OCI-LY1 (cell line): ENCODE data around the gene GAS2L3.

Experiments used
- H2AFZ ChIP-seq: fragments of 200-600 bp; sonication (generic), shearing (Covaris generic); 2 replicates; pipeline ENCODE4 v1.6.0; 2014; ENCODE audit warnings: antibody characterized with exemption, mild to moderate bottlenecking, low read length
- H3F3A ChIP-seq: fragments of 200-600 bp; sonication (generic), shearing (Covaris generic); 2 replicates; pipeline ENCODE4 v1.6.0; 2014; ENCODE audit warnings: mild to moderate bottlenecking, antibody characterized with exemption, low read length, moderate library complexity; ENCODE audit not compliant: insufficient read depth
- H3K27ac ChIP-seq: fragments of 200-600 bp; sonication (generic); 2 replicates; pipeline ENCODE4 v1.5.1; 2014; ENCODE audit warnings: low read length, mixed run types, mild to moderate bottlenecking, low read depth; ENCODE audit not compliant: poor library complexity, severe bottlenecking
- H3K27me3 ChIP-seq: fragments of 200-600 bp; sonication (generic); 2 replicates; pipeline ENCODE4 v1.6.0; 2014; ENCODE audit warnings: antibody characterized with exemption, mild to moderate bottlenecking, low read length, moderate library complexity; ENCODE audit not compliant: insufficient read depth
- H3K36me3 ChIP-seq: fragments of 200-600 bp; sonication (generic); 2 replicates; pipeline ENCODE4 v1.6.1; 2014; ENCODE audit warnings: mild to moderate bottlenecking, antibody characterized with exemption, low read length, moderate library complexity, mixed read lengths; ENCODE audit not compliant: insufficient read depth
- H3K4me1 ChIP-seq: fragments of 200-600 bp; sonication (generic); 2 replicates; pipeline ENCODE4 v1.5.1; 2014; ENCODE audit warnings: mild to moderate bottlenecking, low read length, moderate library complexity; ENCODE audit not compliant: insufficient read depth, severe bottlenecking
- H3K4me2 ChIP-seq: fragments of 200-600 bp; sonication (generic), shearing (Covaris generic); 2 replicates; pipeline ENCODE4 v1.6.1; 2014; ENCODE audit warnings: low read length
- H3K4me3 ChIP-seq: fragments of 200-600 bp; sonication (generic); 2 replicates; pipeline ENCODE4 v1.5.1; 2014; ENCODE audit warnings: low read length, low read depth, mild to moderate bottlenecking, mixed read lengths; ENCODE audit not compliant: poor library complexity, severe bottlenecking
- H3K79me2 ChIP-seq: fragments of 200-600 bp; shearing (Covaris generic); 2 replicates; pipeline ENCODE4 v1.6.1; 2016; ENCODE audit warnings: mixed run types, low read length, mixed read lengths; ENCODE audit not compliant: insufficient read depth
- H3K9ac ChIP-seq: fragments of 200-600 bp; sonication (generic), shearing (Covaris generic); 2 replicates; pipeline ENCODE4 v1.6.1; 2014; ENCODE audit warnings: mild to moderate bottlenecking, low read length, mixed read lengths
- H3K9me2 ChIP-seq: fragments of 200-600 bp; sonication (generic), shearing (Covaris generic); 2 replicates; pipeline ENCODE4 v1.6.1; 2014; ENCODE audit warnings: low read depth, mild to moderate bottlenecking, low read length, mixed read lengths
- H3K9me3 ChIP-seq: fragments of 200-600 bp; shearing (Covaris generic); 2 replicates; pipeline ENCODE4 v1.6.1; 2014; ENCODE audit warnings: low read length, mixed read lengths
- H4K20me1 ChIP-seq: fragments of 200-600 bp; sonication (generic), shearing (Covaris generic); 2 replicates; pipeline ENCODE4 v1.6.0; 2016; ENCODE audit warnings: mild to moderate bottlenecking, low read length; ENCODE audit not compliant: insufficient read depth
- EZH2 ChIP-seq: fragments of 200-600 bp; sonication (generic), shearing (Covaris generic); IDR thresholded peaks from 2 replicates; pipeline ENCODE4 v1.8.0; 2017; ENCODE audit warnings: borderline replicate concordance, mixed run types, mild to moderate bottlenecking, antibody characterized with exemption, low read length, moderate library complexity, mixed read lengths
- TF ChIP-seq, protein P1 (sequence below): fragments of 200-600 bp; sonication (generic), shearing (Covaris generic); IDR thresholded peaks from 2 replicates; pipeline ENCODE4 v1.5.1; 2017; ENCODE audit warnings: mild to moderate bottlenecking, antibody characterized with exemption, low read length, moderate library complexity, mixed read lengths

The GAS2L3 gene

GRCh38 chr12:100573292-100574186, at the start of gene GAS2L3:
Gene GAS2L3, plus strand, starts transcription at chr12:100573684. Its CDS starts 21,221 bp downstream, at chr12:100594905.
- Histone ChIP-seq H3K9ac (peak within 1 kb of the TSS; percentile 73), H2AFZ (peak within 1 kb of the TSS; percentile 90; the same call in 1 of the 2 replicates), H3K4me2 (peak within 1 kb of the TSS; percentile 89), H3K9me2 (no peaks in the 10 kb centered on the region), H3K9me3 (no peaks in the 10 kb centered on the region), H3K36me3 (no peaks in the 10 kb centered on the region), H3K27me3 (no peaks in the 10 kb centered on the region), H4K20me1 (no peaks in the 10 kb centered on the region), H3F3A (no peaks in the 10 kb centered on the region), H3K79me2 (no peaks in the 10 kb centered on the region), H3K27ac (no peak within 1 kb of the TSS), H3K4me3 (peak within 1 kb of the TSS; percentile 75), H3K4me1 (peaks cover 9% of the 10 kb centered on the region)
- TF ChIP-seq, protein P1, sequence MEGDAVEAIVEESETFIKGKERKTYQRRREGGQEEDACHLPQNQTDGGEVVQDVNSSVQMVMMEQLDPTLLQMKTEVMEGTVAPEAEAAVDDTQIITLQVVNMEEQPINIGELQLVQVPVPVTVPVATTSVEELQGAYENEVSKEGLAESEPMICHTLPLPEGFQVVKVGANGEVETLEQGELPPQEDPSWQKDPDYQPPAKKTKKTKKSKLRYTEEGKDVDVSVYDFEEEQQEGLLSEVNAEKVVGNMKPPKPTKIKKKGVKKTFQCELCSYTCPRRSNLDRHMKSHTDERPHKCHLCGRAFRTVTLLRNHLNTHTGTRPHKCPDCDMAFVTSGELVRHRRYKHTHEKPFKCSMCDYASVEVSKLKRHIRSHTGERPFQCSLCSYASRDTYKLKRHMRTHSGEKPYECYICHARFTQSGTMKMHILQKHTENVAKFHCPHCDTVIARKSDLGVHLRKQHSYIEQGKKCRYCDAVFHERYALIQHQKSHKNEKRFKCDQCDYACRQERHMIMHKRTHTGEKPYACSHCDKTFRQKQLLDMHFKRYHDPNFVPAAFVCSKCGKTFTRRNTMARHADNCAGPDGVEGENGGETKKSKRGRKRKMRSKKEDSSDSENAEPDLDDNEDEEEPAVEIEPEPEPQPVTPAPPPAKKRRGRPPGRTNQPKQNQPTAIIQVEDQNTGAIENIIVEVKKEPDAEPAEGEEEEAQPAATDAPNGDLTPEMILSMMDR = no peak
- TF ChIP-seq EZH2 = no peak

DNA sequence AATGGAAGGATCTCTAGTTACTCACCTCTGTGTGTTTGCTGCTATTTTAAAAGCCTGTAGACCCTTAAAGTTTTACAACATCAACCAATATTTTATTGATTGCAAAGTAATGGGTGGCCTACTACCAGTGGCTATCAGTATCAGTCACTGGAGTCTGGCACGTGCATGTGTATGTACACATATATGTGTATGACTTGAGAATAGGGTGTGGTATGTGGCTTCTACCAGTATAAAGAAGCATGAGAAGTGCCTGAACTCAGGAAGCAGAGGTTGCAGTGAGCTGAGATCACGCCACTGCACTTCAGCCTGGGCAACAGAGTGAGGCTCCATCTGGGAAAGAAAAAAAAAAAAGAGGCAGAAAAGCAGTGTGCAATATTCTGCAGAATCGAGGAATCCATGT, 45.5 kb upstream of the GAS2L3 start:
- Histone ChIP-seq H3K4me3 (no peak overlapping the region), H3K27ac (no peak overlapping the region), H3K4me2 (no peak overlapping the region), H3K9me3 (no peaks in the 10 kb centered on the region), H3F3A (no peaks in the 10 kb centered on the region), H4K20me1 (no peaks in the 10 kb centered on the region), H3K9me2 (no peaks in the 10 kb centered on the region), H2AFZ (no peak overlapping the region), H3K4me1 (no peaks in the 10 kb centered on the region), H3K36me3 (no peaks in the 10 kb centered on the region), H3K9ac (no peak overlapping the region), H3K27me3 (no peaks in the 10 kb centered on the region), H3K79me2 (no peaks in the 10 kb centered on the region)
- no peak for TF ChIP-seq EZH2
- TF ChIP-seq, protein P1 = no peak

DNA sequence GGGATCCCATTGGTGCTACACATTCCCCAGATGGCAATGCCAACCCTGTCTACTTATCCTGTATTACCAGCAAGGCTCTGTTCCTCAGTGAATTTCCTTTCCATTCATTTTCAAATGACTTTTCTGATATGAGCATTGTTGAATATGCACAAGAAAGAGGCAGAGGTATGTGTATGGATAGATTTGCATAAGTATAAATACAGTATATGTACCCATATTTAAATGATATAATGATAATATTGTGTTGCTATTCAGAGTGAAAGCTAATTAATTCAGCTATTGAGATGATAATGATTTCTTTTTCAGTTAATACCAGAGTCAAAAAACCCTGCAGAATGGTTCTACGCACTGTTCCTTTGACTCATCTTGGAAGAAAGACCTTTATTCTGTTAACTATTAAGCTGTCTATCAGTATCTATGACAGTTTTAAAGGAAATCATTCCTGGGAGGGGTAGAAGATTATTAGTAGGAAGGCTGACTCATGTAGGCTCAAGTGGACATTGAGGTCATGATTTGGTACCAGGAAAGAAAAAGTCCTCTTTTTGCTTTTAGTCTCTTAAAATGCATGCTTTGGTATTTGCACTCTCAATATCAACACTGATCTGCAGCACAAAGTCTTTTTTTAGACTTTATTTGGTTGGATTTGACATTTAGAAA, 44.9 kb upstream of the GAS2L3 start:
- no peaks in the 10 kb centered on the region for H3K79me2 ChIP-seq
- no peaks in the 10 kb centered on the region for H3K4me1 ChIP-seq
- H3F3A ChIP-seq = no peaks in the 10 kb centered on the region
- H3K27me3 ChIP-seq = no peaks in the 10 kb centered on the region
- H4K20me1 ChIP-seq = no peaks in the 10 kb centered on the region
- no peaks in the 10 kb centered on the region for H3K36me3 ChIP-seq
- no peak overlapping the region for H3K9ac ChIP-seq
- no peak overlapping the region for H3K4me3 ChIP-seq
- H3K9me2 ChIP-seq = no peaks in the 10 kb centered on the region
- no peaks in the 10 kb centered on the region for H3K9me3 ChIP-seq
- H3K27ac ChIP-seq = no peak overlapping the region
- H2AFZ ChIP-seq = no peak overlapping the region
- TF ChIP-seq, protein P1 = no peak
- no peak for TF ChIP-seq EZH2
- no peak overlapping the region for H3K4me2 ChIP-seq
